Activated naive CD4-positive, alpha-beta T cell treated with anti-CD3 and anti-CD28 coated beads, Interleukin-2, amount 50 U/mL, for 24 hours (primary cell): ENCODE results near the gene GABPB1.
"Not testable (repeated sequence)": the region's sequence is repeated elsewhere in the genome, so short reads cannot be mapped to it uniquely, and the experiment has no call there.

Source experiments
- H3K27ac Mint-ChIP-seq: one replicate; pipeline ENCODE4 v1.8.0; 2021; ENCODE audit warnings: mild to moderate bottlenecking, mixed read lengths
- H3K27me3 Mint-ChIP-seq: one replicate; pipeline ENCODE4 v1.8.0; 2021; ENCODE audit warnings: mixed read lengths
- H3K36me3 Mint-ChIP-seq: one replicate; pipeline ENCODE4 v1.8.0; 2021; ENCODE audit warnings: mixed read lengths
- H3K4me1 Mint-ChIP-seq: one replicate; pipeline ENCODE4 v1.8.0; 2021; ENCODE audit warnings: mixed read lengths
- H3K4me3 Mint-ChIP-seq: one replicate; pipeline ENCODE4 v1.8.0; 2021; ENCODE audit warnings: mild to moderate bottlenecking, mixed read lengths
- H3K9me3 Mint-ChIP-seq: one replicate; pipeline ENCODE4 v1.8.0; 2021; ENCODE audit warnings: mixed read lengths

Gene GABPB1

GRCh38 chr15:50354838-50355618, at the start of gene GABPB1:
Gene GABPB1, minus strand, starts transcription at chr15:50355198. Its CDS starts 45,400 bp downstream, at chr15:50309798.
- peak within 1 kb of the TSS; percentile 100 for H3K27ac Mint-ChIP-seq
- no peaks in the 10 kb centered on the region for H3K9me3 Mint-ChIP-seq
- peaks cover 47% of the 10 kb centered on the region for H3K4me1 Mint-ChIP-seq
- no peaks in the 10 kb centered on the region for H3K27me3 Mint-ChIP-seq
- H3K36me3 Mint-ChIP-seq = peaks cover 36% of the 10 kb centered on the region
- H3K4me3 Mint-ChIP-seq = peak within 1 kb of the TSS; percentile 98

- H3K27ac Mint-ChIP-seq = not testable (repeated sequence)
Measured at GRCh38 chr15:50391561-50391960, 36.6 kb upstream of the GABPB1 start.

GRCh38 chr15:50390554-50391264, 35.7 kb upstream of the GABPB1 start:
- Mint-ChIP-seq H3K9me3 (no peaks in the 10 kb centered on the region), H3K36me3 (no peaks in the 10 kb centered on the region), H3K4me3 (no peak overlapping the region), H3K4me1 (no peaks in the 10 kb centered on the region), H3K27me3 (no peaks in the 10 kb centered on the region), H3K27ac (no peak overlapping the region)

More at GRCh38 chr15:50391561-50391960, 36.6 kb upstream of the GABPB1 start:
- not testable (repeated sequence) for H3K27me3 Mint-ChIP-seq, H3K4me3 Mint-ChIP-seq, H3K9me3 Mint-ChIP-seq, H3K4me1 Mint-ChIP-seq, H3K36me3 Mint-ChIP-seq

GRCh38 chr15:50382408-50382807, 27.4 kb upstream of the GABPB1 start:
- not testable (repeated sequence) for H3K4me3 Mint-ChIP-seq, H3K4me1 Mint-ChIP-seq, H3K36me3 Mint-ChIP-seq, H3K27me3 Mint-ChIP-seq, H3K27ac Mint-ChIP-seq, H3K9me3 Mint-ChIP-seq

- Mint-ChIP-seq H3K27me3 (no peaks in the 10 kb centered on the region), H3K4me3 (no peak overlapping the region), H3K27ac (no peak overlapping the region), H3K36me3 (peaks cover 8% of the 10 kb centered on the region), H3K4me1 (peaks cover 8% of the 10 kb centered on the region), H3K9me3 (no peaks in the 10 kb centered on the region)
Measured at GRCh38 chr15:50381438-50381837, 26.4 kb upstream of the GABPB1 start.

GRCh38 chr15:50380089-50380488, 25.1 kb upstream of the GABPB1 start:
- H3K27me3 Mint-ChIP-seq = no peaks in the 10 kb centered on the region
- no peak overlapping the region for H3K27ac Mint-ChIP-seq
- peaks cover 8% of the 10 kb centered on the region for H3K36me3 Mint-ChIP-seq
- no peaks in the 10 kb centered on the region for H3K9me3 Mint-ChIP-seq
- no peak overlapping the region for H3K4me3 Mint-ChIP-seq
- peaks cover 8% of the 10 kb centered on the region for H3K4me1 Mint-ChIP-seq

GRCh38 chr15:50379413-50379812, 24.4 kb upstream of the GABPB1 start:
- not testable (repeated sequence) for H3K4me3 Mint-ChIP-seq, H3K27me3 Mint-ChIP-seq, H3K27ac Mint-ChIP-seq, H3K9me3 Mint-ChIP-seq, H3K36me3 Mint-ChIP-seq, H3K4me1 Mint-ChIP-seq

- Mint-ChIP-seq H3K9me3 (no peaks in the 10 kb centered on the region), H3K27me3 (no peaks in the 10 kb centered on the region), H3K27ac (no peak overlapping the region)
Measured at GRCh38 chr15:50378776-50379175, 23.8 kb upstream of the GABPB1 start.

GRCh38 chr15:50377867-50378751, 23.1 kb upstream of the GABPB1 start:
- no peaks in the 10 kb centered on the region for H3K27me3 Mint-ChIP-seq
- H3K4me1 Mint-ChIP-seq = peaks cover 8% of the 10 kb centered on the region
- no peak overlapping the region for H3K4me3 Mint-ChIP-seq
- no peaks in the 10 kb centered on the region for H3K9me3 Mint-ChIP-seq
- peaks cover 8% of the 10 kb centered on the region for H3K36me3 Mint-ChIP-seq
- peak overlapping the region; percentile 5 for H3K27ac Mint-ChIP-seq

More at GRCh38 chr15:50378776-50379175, 23.8 kb upstream of the GABPB1 start:
- Mint-ChIP-seq H3K4me1 (peaks cover 8% of the 10 kb centered on the region), H3K36me3 (peaks cover 8% of the 10 kb centered on the region), H3K4me3 (no peak overlapping the region)

GRCh38 chr15:50369564-50369963, 14.6 kb upstream of the GABPB1 start:
- H3K4me3 Mint-ChIP-seq, H3K27ac Mint-ChIP-seq: not testable (repeated sequence)

GRCh38 chr15:50365971-50366370, 11.0 kb upstream of the GABPB1 start:
- Mint-ChIP-seq H3K9me3 (no peaks in the 10 kb centered on the region), H3K36me3 (peaks cover 8% of the 10 kb centered on the region), H3K4me1 (peaks cover 33% of the 10 kb centered on the region), H3K27ac (no peak overlapping the region), H3K27me3 (no peaks in the 10 kb centered on the region), H3K4me3 (no peak overlapping the region)

More at GRCh38 chr15:50369564-50369963, 14.6 kb upstream of the GABPB1 start:
- H3K36me3 Mint-ChIP-seq, H3K9me3 Mint-ChIP-seq, H3K27me3 Mint-ChIP-seq: not testable (repeated sequence)
- H3K4me1 Mint-ChIP-seq = peaks cover 11% of the 10 kb centered on the region

GRCh38 chr15:50365570-50365969, 10.6 kb upstream of the GABPB1 start:
- Mint-ChIP-seq H3K36me3 (peaks cover 8% of the 10 kb centered on the region), H3K4me3 (no peak overlapping the region), H3K27me3 (no peaks in the 10 kb centered on the region), H3K9me3 (no peaks in the 10 kb centered on the region), H3K4me1 (peaks cover 36% of the 10 kb centered on the region), H3K27ac (no peak overlapping the region)

GRCh38 chr15:50363612-50364011, 8.6 kb upstream of the GABPB1 start:
- Mint-ChIP-seq H3K36me3 (peaks cover 12% of the 10 kb centered on the region), H3K4me1 (peaks cover 43% of the 10 kb centered on the region), H3K27ac (no peak overlapping the region), H3K9me3 (no peaks in the 10 kb centered on the region), H3K4me3 (no peak overlapping the region), H3K27me3 (no peaks in the 10 kb centered on the region)

GRCh38 chr15:50361756-50362155, 6.8 kb upstream of the GABPB1 start:
- Mint-ChIP-seq H3K9me3 (no peaks in the 10 kb centered on the region), H3K36me3 (peaks cover 20% of the 10 kb centered on the region), H3K4me3 (no peak overlapping the region), H3K27me3 (no peaks in the 10 kb centered on the region), H3K4me1 (peaks cover 52% of the 10 kb centered on the region), H3K27ac (no peak overlapping the region)

- peak overlapping the region; percentile 10 for H3K27ac Mint-ChIP-seq
- no peaks in the 10 kb centered on the region for H3K9me3 Mint-ChIP-seq
- H3K4me1 Mint-ChIP-seq = peaks cover 49% of the 10 kb centered on the region
- H3K4me3 Mint-ChIP-seq = peak overlapping the region; percentile 12
- H3K27me3 Mint-ChIP-seq = no peaks in the 10 kb centered on the region
- peaks cover 29% of the 10 kb centered on the region for H3K36me3 Mint-ChIP-seq
Measured at GRCh38 chr15:50358845-50359244, 3.8 kb upstream of the GABPB1 start.
